GM10248 (cell line): Measurements from ENCODE around the gene SPDYE8.
"Not testable (repeated sequence)": the region's sequence is repeated elsewhere in the genome, so short reads cannot be mapped to it uniquely, and the experiment has no call there.

Experiments
- CTCF ChIA-PET: fragments of 300-600 bp; sonication (Branson Sonifier 250); formaldehyde crosslinking; extraction: SDS; loops from one replicate; lab custom pipeline; 2021; ENCODE audit warnings: antibody characterized with exemption; lab: Yijun Ruan, JAX
- POLR2A ChIA-PET: fragments of 350-650 bp; sonication (Branson Sonifier 250); formaldehyde crosslinking; extraction: SDS; loops from one replicate; lab custom pipeline; 2020; ENCODE audit warnings: antibody characterized with exemption; lab: Yijun Ruan, JAX
- DNase-seq: peaks from one replicate; pipeline ENCODE4 v3.0.0; 2012; ENCODE audit errors: extremely low spot score

Gene SPDYE8

GRCh38 chr7:73029666-73030065, at the start of gene SPDYE8:
Gene SPDYE8, minus strand, starts transcription at chr7:73029766. Its CDS starts 1,800 bp downstream, at chr7:73027966.
- CTCF ChIA-PET, POLR2A ChIA-PET: not testable (repeated sequence)

DNA sequence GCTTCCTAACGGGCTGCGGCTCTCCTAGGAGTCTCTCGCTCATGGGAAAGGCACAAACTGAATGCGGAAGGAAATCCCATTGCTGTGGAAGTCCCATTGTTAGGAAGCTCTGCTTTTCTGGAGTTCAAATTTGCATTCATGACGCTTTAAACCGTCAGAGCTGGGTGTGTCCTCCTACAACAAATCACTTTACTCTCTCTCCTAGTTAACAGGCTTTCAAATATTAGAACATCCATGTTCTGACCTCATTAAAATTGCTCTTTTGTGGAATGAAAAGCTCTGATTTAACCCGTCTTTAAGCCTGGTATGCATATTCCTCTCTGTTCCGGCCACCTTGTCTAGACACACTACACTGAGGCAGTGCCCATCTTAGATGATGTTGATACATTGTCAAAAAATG, 28.2 kb upstream of the SPDYE8 start, which contains the start of gene SPDYE11:
SPDYE11 (minus strand) TSS at position 101 of the 400 bp plus-strand sequence. CDS start 1,800 bp downstream, outside the sequence.
- CTCF ChIA-PET, POLR2A ChIA-PET, DNase-seq: not testable (repeated sequence)

More at GRCh38 chr7:73029666-73030065, at the start of gene SPDYE8:
- DNase-seq = not testable (repeated sequence)

- CTCF ChIA-PET, POLR2A ChIA-PET, DNase-seq: not testable (repeated sequence)
Observed at GRCh38 chr7:73006491-73006890, 23.1 kb downstream of the SPDYE8 start.

- POLR2A ChIA-PET, CTCF ChIA-PET, DNase-seq: not testable (repeated sequence)
Observed at GRCh38 chr7:73005693-73006447, 23.7 kb downstream of the SPDYE8 start.

GRCh38 chr7:73005356-73005692, 24.2 kb downstream of the SPDYE8 start:
- POLR2A ChIA-PET, DNase-seq, CTCF ChIA-PET: not testable (repeated sequence)

DNA sequence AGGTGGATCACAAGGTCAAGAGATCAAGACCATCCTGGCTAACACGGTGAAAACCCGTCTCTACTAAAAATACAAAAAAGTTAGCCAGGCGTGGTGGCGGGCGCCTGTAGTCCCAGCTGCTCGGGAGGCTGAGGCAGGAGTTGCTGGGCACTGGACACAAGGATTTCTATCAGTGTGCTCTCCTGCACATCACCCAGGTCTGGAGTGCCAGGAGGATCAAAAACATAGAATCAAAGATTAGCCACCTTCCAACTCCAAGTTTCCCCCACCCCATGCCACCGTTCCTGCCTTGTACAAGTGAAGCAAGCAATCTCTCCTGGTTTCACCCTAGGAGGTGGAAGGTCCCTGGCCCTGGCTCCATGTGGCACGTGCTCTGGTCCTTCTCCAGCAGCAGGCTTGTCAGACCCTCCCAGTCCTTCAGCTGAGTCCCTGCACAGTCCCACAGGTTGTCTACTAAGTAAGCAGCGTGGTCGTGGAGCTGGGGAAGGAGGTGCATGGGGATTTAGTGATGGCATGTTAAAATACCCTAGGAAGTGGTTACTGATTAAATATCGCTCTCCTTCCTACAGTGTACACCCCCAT, 31.6 kb downstream of the SPDYE8 start:
- DNase-seq, POLR2A ChIA-PET, CTCF ChIA-PET: not testable (repeated sequence)

GRCh38 chr7:72997447-72997846, 32.1 kb downstream of the SPDYE8 start:
- DNase-seq, CTCF ChIA-PET, POLR2A ChIA-PET: not testable (repeated sequence)

DNA sequence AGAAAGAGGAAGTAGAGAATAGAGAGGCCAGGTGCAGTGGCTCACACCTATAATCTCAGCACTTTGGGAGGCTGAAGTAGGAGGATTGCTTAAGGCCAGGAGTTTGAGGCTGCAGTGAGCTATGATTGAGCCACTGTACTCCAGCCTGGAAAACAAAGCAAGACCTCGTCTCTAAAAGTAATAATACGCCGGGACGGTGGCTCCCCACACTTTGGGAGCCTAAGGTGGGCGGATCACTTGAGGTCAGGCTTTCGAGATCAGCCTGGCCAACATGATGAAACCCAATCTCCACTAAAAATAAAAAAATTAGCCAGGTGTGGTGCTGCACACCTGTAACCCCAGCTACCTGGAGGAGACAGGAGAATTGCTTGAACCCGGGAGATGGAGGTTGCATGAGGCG, 34.1 kb downstream of the SPDYE8 start:
- CTCF ChIA-PET, POLR2A ChIA-PET, DNase-seq: not testable (repeated sequence)

DNA sequence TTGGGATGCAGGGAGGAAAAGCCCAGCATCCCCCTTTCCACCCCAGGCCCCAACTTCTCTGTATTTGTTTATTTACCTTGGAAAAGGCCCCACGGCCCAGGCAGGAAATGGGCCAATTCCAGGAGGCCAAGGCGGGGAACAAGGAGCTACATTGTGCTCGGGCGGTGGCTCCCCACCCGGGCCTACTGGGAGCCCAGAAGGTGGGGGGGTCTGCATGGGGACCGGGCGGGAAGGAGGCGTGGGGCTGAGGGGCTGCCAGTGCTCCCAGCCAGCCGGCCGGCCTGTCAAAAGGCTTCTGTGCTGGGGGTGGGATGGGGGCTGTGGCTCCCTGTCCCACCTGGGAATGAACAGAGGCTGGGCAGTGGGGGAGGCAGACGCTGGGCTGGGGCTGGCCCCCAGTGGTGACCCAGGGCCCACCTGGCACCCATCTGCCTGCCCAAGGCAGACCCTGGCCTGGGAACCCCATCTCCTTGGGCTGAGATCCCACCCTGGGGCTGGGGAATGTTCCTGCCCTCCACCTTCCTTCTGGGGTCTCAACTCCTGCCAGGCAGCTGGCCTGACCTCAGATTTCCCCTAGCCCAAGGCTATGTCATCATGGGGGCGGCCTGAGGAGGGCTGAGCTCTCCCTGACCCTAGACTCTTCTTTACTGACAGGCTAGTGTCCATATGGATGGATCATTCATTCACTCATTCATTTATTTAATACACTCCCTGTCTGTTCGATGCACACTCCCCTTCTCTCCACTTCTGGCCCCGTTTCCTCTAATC, 39.2 kb downstream of the SPDYE8 start:
- POLR2A ChIA-PET, DNase-seq, CTCF ChIA-PET: not testable (repeated sequence)

DNA sequence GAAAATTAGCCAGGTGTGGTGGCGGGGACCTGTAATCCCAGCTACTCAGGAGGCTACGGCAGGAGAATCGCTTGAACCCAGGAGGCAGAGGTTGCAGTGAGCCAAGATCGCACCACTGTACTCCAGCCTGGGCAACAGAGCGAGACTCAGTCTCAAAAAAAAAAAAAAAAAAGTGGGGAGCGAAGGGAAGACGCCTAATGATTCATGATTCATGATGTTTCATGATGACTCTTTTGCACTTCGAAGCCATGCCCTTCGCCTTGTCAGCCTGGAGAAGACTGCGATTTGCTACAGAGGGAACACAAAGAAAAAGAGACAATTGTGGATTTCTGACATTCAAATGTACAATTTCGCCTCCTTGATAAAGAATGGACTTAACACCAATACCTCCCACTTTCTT, 47.5 kb downstream of the SPDYE8 start:
- DNase-seq, CTCF ChIA-PET, POLR2A ChIA-PET: not testable (repeated sequence)

DNA sequence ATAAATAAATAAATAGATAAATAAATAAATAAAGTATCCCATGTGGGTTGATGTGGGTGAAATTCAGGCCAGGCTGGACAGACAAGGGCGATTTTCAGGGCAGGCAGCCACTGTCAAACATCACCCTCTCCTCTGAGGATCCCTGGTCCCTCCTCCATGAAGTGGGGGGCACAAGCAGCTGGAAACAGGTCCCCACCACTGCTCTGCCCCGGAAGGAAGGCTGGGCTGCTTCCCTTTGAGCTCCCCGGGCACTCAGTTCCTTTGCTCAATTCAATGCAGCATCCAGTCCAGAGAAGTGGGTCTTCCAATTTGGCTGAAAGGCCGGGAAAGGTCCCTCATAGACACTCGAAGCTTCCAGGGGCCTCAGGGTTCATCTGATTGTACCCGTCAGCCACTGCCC, 49.2 kb downstream of the SPDYE8 start:
- CTCF ChIA-PET, POLR2A ChIA-PET, DNase-seq: not testable (repeated sequence)

- CTCF ChIA-PET, DNase-seq, POLR2A ChIA-PET: not testable (repeated sequence)
Observed at GRCh38 chr7:72976434-72976833, 53.1 kb downstream of the SPDYE8 start.

GRCh38 chr7:72975656-72976286, 53.8 kb downstream of the SPDYE8 start:
- DNase-seq, POLR2A ChIA-PET, CTCF ChIA-PET: not testable (repeated sequence)

DNA sequence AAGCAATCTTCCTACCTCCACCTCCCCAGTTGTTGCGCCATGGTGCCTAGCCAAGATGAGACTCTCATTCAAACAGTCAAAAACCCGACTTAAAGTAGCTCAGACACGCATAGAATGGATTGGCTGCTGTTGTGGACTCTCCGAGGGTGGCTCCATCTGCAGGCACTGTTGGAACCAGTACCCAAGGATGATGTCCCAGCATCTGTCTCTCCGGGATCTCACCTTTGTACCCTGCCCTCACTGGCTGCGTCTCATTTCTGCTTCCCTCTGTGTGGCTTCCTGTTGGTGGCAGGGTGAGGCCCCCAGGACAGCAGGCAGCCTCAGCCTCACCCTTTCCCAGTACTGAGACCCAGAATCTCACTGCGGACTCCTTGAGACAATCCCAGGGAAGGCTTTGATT, 54.8 kb downstream of the SPDYE8 start:
- POLR2A ChIA-PET, DNase-seq, CTCF ChIA-PET: not testable (repeated sequence)

GRCh38 chr7:72971505-72971904, 58.1 kb downstream of the SPDYE8 start:
- DNase-seq, CTCF ChIA-PET, POLR2A ChIA-PET: not testable (repeated sequence)
